HUES6 (cell line): Measurements from ENCODE around the gene CACNA1C.

ENCODE experiments used
- H3K27ac ChIP-seq: 2 replicates; pipeline ENCODE4 v1.7.0; 2013; ENCODE audit warnings: low read depth, mild to moderate bottlenecking, low read length, inconsistent platforms
- H3K27me3 ChIP-seq: 2 replicates; pipeline ENCODE4 v1.6.1; 2013; ENCODE audit warnings: low read length; ENCODE audit not compliant: control insufficient read depth, insufficient read depth
- H3K36me3 ChIP-seq: 2 replicates; pipeline ENCODE4 v1.6.1; 2013; ENCODE audit warnings: low read length; ENCODE audit not compliant: control insufficient read depth, insufficient read depth
- H3K4me1 ChIP-seq: 2 replicates; pipeline ENCODE4 v1.6.1; 2013; ENCODE audit warnings: low read length; ENCODE audit not compliant: control insufficient read depth, insufficient read depth
- H3K4me3 ChIP-seq: 2 replicates; pipeline ENCODE4 v1.5.1; 2013; ENCODE audit warnings: low read depth, low read length
- H3K9ac ChIP-seq: one replicate; pipeline ENCODE4 v1.6.1; 2013; ENCODE audit warnings: mild to moderate bottlenecking, low read length
- H3K9me3 ChIP-seq: 2 replicates; pipeline ENCODE4 v1.6.1; 2013; ENCODE audit warnings: low read depth, low read length; ENCODE audit not compliant: control insufficient read depth, insufficient read depth

CACNA1C gene

GRCh38 chr12:2035431-2036055 is 17.2 kb upstream of the CACNA1C start:
- H3K36me3 ChIP-seq: no peaks in the 10 kb centered on the region
- H3K9ac ChIP-seq: no peak overlapping the region
- H3K4me1 ChIP-seq: peaks cover 7% of the 10 kb centered on the region; the same call in 1 of the 2 replicates
- no peak overlapping the region for H3K27ac ChIP-seq
- H3K9me3 ChIP-seq: no peaks in the 10 kb centered on the region
- peak overlapping the region; percentile 43 for H3K4me3 ChIP-seq
- peaks cover 77% of the 10 kb centered on the region for H3K27me3 ChIP-seq

GRCh38 chr12:2039034-2039433 is 13.8 kb upstream of the CACNA1C start:
- H3K27me3 ChIP-seq: peaks cover 55% of the 10 kb centered on the region
- H3K36me3 ChIP-seq: no peaks in the 10 kb centered on the region
- H3K9ac ChIP-seq: no peak overlapping the region
- H3K9me3 ChIP-seq: no peaks in the 10 kb centered on the region
- H3K27ac ChIP-seq: no peak overlapping the region
- H3K4me1 ChIP-seq: peaks cover 7% of the 10 kb centered on the region; the same call in 1 of the 2 replicates
- H3K4me3 ChIP-seq: no peak overlapping the region

GRCh38 chr12:2043054-2043453 is 9.7 kb upstream of the CACNA1C start:
- Histone ChIP-seq H3K9me3 (no peaks in the 10 kb centered on the region), H3K27me3 (peaks cover 22% of the 10 kb centered on the region), H3K36me3 (no peaks in the 10 kb centered on the region), H3K4me1 (no peaks in the 10 kb centered on the region), H3K9ac (no peak overlapping the region), H3K4me3 (no peak overlapping the region), H3K27ac (no peak overlapping the region)

- Histone ChIP-seq H3K4me3 (no peak overlapping the region), H3K9me3 (no peaks in the 10 kb centered on the region), H3K36me3 (no peaks in the 10 kb centered on the region), H3K27me3 (peaks cover 14% of the 10 kb centered on the region), H3K9ac (no peak overlapping the region), H3K4me1 (peaks cover 2% of the 10 kb centered on the region; the same call in 1 of the 2 replicates), H3K27ac (no peak overlapping the region)
These were observed 8.6 kb upstream of the CACNA1C start for GRCh38 chr12:2044165-2044564.

GRCh38 chr12:2046957-2047356 is 5.8 kb upstream of the CACNA1C start:
- Histone ChIP-seq H3K36me3 (no peaks in the 10 kb centered on the region), H3K27ac (no peak overlapping the region), H3K4me3 (no peak overlapping the region), H3K9ac (no peak overlapping the region), H3K27me3 (peaks cover 29% of the 10 kb centered on the region), H3K9me3 (no peaks in the 10 kb centered on the region), H3K4me1 (peaks cover 14% of the 10 kb centered on the region)

GRCh38 chr12:2047752-2048151 is 5.0 kb upstream of the CACNA1C start:
- H3K36me3 ChIP-seq: no peaks in the 10 kb centered on the region
- no peaks in the 10 kb centered on the region for H3K9me3 ChIP-seq
- peaks cover 33% of the 10 kb centered on the region for H3K27me3 ChIP-seq
- no peak overlapping the region for H3K27ac ChIP-seq
- H3K4me1 ChIP-seq: peaks cover 17% of the 10 kb centered on the region
- no peak overlapping the region for H3K4me3 ChIP-seq
- no peak overlapping the region for H3K9ac ChIP-seq

- Histone ChIP-seq H3K4me3 (no peak overlapping the region), H3K36me3 (no peaks in the 10 kb centered on the region), H3K4me1 (peaks cover 22% of the 10 kb centered on the region), H3K27ac (no peak overlapping the region), H3K27me3 (peaks cover 53% of the 10 kb centered on the region), H3K9me3 (no peaks in the 10 kb centered on the region), H3K9ac (no peak overlapping the region)
These were observed 2.9 kb upstream of the CACNA1C start for GRCh38 chr12:2049604-2050540.

GRCh38 chr12:2051700-2052621 is 826 bp upstream of the CACNA1C start:
- no peaks in the 10 kb centered on the region for H3K9me3 ChIP-seq
- H3K9ac ChIP-seq: peak overlapping the region; percentile 22
- peak overlapping the region; percentile 64 for H3K4me3 ChIP-seq
- H3K27me3 ChIP-seq: peaks cover 74% of the 10 kb centered on the region
- H3K36me3 ChIP-seq: no peaks in the 10 kb centered on the region
- H3K4me1 ChIP-seq: peaks cover 22% of the 10 kb centered on the region
- no peak overlapping the region for H3K27ac ChIP-seq

- no peak overlapping the region for H3K27ac ChIP-seq
- no peak overlapping the region for H3K9ac ChIP-seq
- H3K27me3 ChIP-seq: peaks cover 71% of the 10 kb centered on the region
- peaks cover 22% of the 10 kb centered on the region for H3K4me1 ChIP-seq
- no peaks in the 10 kb centered on the region for H3K9me3 ChIP-seq
- H3K36me3 ChIP-seq: no peaks in the 10 kb centered on the region
- peak overlapping the region; percentile 80 for H3K4me3 ChIP-seq
These were observed 904 bp downstream of the CACNA1C start for GRCh38 chr12:2053691-2054090.

GRCh38 chr12:2054091-2055018 is 1.6 kb downstream of the CACNA1C start:
- no peaks in the 10 kb centered on the region for H3K9me3 ChIP-seq
- H3K27ac ChIP-seq: no peak overlapping the region
- peaks cover 18% of the 10 kb centered on the region for H3K4me1 ChIP-seq
- no peaks in the 10 kb centered on the region for H3K36me3 ChIP-seq
- H3K4me3 ChIP-seq: peak overlapping the region; percentile 80
- H3K27me3 ChIP-seq: peaks cover 67% of the 10 kb centered on the region
- H3K9ac ChIP-seq: peak overlapping the region; percentile 38
